Measurements from ENCODE around the gene CSMD2.

CSMD2 gene

GRCh38 chr1:33680281-33680840, 484.7 kb downstream of the CSMD2 start:
- no peaks in the 10 kb centered on the region for H3K36me3 Mint-ChIP-seq
- no peak overlapping the region for H3K4me3 Mint-ChIP-seq
- peaks cover 1% of the 10 kb centered on the region for H3K9me3 Mint-ChIP-seq
- ATAC-seq (ENCODE audit: low read depth), result no peak
- H3K4me1 Mint-ChIP-seq, result no peaks in the 10 kb centered on the region
- DNase-seq (ENCODE audit: low spot score in 2 of 2), result no peak
- peaks cover 10% of the 10 kb centered on the region for H3K27me3 Mint-ChIP-seq
- no peak overlapping the region for H3K27ac Mint-ChIP-seq

DNA sequence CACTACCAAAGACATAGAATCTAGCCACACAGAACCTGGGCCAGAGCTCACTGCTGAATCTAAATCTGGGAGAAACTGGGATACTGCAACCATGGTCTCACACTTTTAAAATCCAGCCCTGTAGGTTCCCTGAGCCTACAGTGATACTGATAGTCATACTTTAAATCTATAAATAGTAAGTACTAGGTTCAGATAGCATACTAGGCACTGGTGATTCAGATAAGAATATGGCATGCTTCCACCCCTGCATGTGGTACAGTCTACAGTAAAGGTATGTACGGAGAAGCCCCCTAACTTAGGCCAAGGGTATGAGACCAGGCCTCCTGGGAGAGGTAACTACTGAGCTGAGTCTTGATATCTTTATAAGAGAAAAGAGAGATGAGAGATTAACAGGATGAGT, 494.5 kb downstream of the CSMD2 start:
- H3K27me3 Mint-ChIP-seq, result peaks cover 21% of the 10 kb centered on the region
- H3K4me3 Mint-ChIP-seq, result no peak overlapping the region
- H3K27ac Mint-ChIP-seq, result no peak overlapping the region
- no peak for DNase-seq (ENCODE audit: low spot score in 2 of 2)
- H3K36me3 Mint-ChIP-seq, result peaks cover 2% of the 10 kb centered on the region
- H3K4me1 Mint-ChIP-seq, result no peaks in the 10 kb centered on the region
- no peak for ATAC-seq (ENCODE audit: low read depth)
- H3K9me3 Mint-ChIP-seq, result peaks cover 7% of the 10 kb centered on the region

- Mint-ChIP-seq H3K27ac (no peak overlapping the region), H3K9me3 (peaks cover 5% of the 10 kb centered on the region), H3K27me3 (peaks cover 23% of the 10 kb centered on the region), H3K4me3 (no peak overlapping the region), H3K36me3 (peaks cover 2% of the 10 kb centered on the region), H3K4me1 (no peaks in the 10 kb centered on the region)
- ATAC-seq (ENCODE audit: low read depth), result no peak
- no peak for DNase-seq (ENCODE audit: low spot score in 2 of 2)
Observed at GRCh38 chr1:33668695-33669094, 496.3 kb downstream of the CSMD2 start.

GRCh38 chr1:33667386-33668282, 497.4 kb downstream of the CSMD2 start:
- H3K27me3 Mint-ChIP-seq, result peaks cover 19% of the 10 kb centered on the region
- ATAC-seq (ENCODE audit: low read depth) (no peak), DNase-seq (ENCODE audit: low spot score in 2 of 2) (no peak)
- H3K27ac Mint-ChIP-seq, result no peak overlapping the region
- H3K4me3 Mint-ChIP-seq, result no peak overlapping the region
- H3K36me3 Mint-ChIP-seq, result no peaks in the 10 kb centered on the region
- H3K9me3 Mint-ChIP-seq, result no peaks in the 10 kb centered on the region
- no peaks in the 10 kb centered on the region for H3K4me1 Mint-ChIP-seq

GRCh38 chr1:33666616-33667015, 498.4 kb downstream of the CSMD2 start:
- no peak overlapping the region for H3K4me3 Mint-ChIP-seq
- no peaks in the 10 kb centered on the region for H3K4me1 Mint-ChIP-seq
- DNase-seq (ENCODE audit: low spot score in 2 of 2) (no peak), ATAC-seq (ENCODE audit: low read depth) (no peak)
- H3K36me3 Mint-ChIP-seq, result no peaks in the 10 kb centered on the region
- peaks cover 24% of the 10 kb centered on the region for H3K27me3 Mint-ChIP-seq
- no peak overlapping the region for H3K27ac Mint-ChIP-seq
- no peaks in the 10 kb centered on the region for H3K9me3 Mint-ChIP-seq

DNA sequence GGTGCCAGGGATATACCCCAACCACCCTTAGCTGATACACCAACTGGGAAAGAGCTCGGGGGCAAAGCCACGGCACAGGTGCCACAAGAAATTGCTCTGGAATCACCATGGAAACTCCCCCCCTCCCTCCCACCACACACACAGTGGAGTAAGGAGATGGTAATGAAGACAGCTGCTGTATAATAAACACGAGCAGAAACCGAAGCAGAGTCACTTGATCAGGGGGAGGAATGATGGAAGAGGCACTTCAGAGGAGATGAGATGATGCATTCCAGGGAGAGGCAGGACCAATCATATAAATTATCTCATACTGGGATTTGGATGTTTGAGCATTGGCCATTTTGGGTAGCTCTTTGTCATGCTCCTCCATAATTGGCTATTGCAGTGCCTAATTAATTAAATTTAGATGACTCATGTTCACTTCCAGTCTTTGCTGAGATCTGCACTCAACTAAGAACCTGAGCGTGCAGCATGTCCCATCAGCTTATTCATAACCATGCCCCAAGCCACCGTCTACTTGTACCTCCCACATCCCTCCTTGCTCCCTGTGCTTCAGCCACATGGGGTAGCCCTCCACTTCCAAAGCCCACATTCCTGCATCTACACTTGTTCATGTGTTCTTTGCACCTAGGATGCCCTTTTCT, 503.1 kb downstream of the CSMD2 start:
- Mint-ChIP-seq H3K4me1 (no peaks in the 10 kb centered on the region), H3K27ac (no peak overlapping the region), H3K9me3 (no peaks in the 10 kb centered on the region), H3K4me3 (no peak overlapping the region), H3K27me3 (peaks cover 17% of the 10 kb centered on the region), H3K36me3 (no peaks in the 10 kb centered on the region)
- ATAC-seq (ENCODE audit: low read depth) (no peak), DNase-seq (ENCODE audit: low spot score in 2 of 2) (no peak)

GRCh38 chr1:33660956-33661355, 504.1 kb downstream of the CSMD2 start:
- no peaks in the 10 kb centered on the region for H3K36me3 Mint-ChIP-seq

DNA sequence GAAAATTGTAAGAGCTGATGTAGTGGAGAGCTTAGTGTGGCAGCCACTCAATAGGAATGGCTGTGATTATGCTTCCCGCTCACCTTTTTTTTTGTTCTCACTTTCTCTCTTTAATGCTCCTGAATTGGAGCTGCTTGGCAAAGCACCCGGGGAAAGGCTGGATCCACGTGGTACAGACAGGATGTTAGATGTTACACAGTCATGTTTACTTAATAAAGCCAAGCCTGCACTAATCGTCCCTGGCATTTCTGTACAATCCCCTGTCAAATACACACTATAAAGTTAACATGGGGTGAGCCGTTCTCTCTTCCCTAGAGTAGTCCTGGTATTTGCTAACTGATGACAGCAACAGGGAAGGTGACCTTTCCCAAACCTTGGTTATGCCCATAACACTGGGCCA, 504.8 kb downstream of the CSMD2 start:
- H3K4me3 Mint-ChIP-seq, result no peak overlapping the region
- H3K27ac Mint-ChIP-seq, result no peak overlapping the region
- no peaks in the 10 kb centered on the region for H3K9me3 Mint-ChIP-seq
- no peaks in the 10 kb centered on the region for H3K4me1 Mint-ChIP-seq
- H3K27me3 Mint-ChIP-seq, result peaks cover 12% of the 10 kb centered on the region
- H3K36me3 Mint-ChIP-seq, result no peaks in the 10 kb centered on the region
- DNase-seq (ENCODE audit: low spot score in 2 of 2) (no peak), ATAC-seq (ENCODE audit: low read depth) (no peak)

More at GRCh38 chr1:33660956-33661355, 504.1 kb downstream of the CSMD2 start:
- Mint-ChIP-seq H3K4me1 (no peaks in the 10 kb centered on the region), H3K27ac (no peak overlapping the region), H3K27me3 (peaks cover 14% of the 10 kb centered on the region), H3K4me3 (no peak overlapping the region), H3K9me3 (no peaks in the 10 kb centered on the region)
- DNase-seq (ENCODE audit: low spot score in 2 of 2), result no peak
- ATAC-seq (ENCODE audit: low read depth), result no peak

DNA sequence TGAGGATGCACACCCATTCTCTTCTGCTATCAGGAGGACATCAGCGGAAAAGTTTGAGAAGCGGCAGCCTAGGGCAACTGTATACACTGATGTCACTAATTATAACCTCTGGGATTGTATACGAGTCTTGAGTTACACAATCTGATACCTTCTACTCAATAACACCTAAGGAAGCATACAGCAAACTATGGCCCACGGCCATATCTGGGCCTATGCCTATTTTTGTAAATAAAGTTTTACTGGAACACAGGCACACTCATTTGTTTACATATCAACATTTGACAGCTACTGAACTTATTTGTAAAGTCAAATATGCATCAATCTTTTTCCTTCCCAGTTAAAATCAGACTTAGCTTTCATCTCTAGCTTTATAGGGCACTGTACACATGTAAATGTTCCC, 505.4 kb downstream of the CSMD2 start:
- Mint-ChIP-seq H3K27me3 (peaks cover 12% of the 10 kb centered on the region), H3K4me3 (no peak overlapping the region), H3K36me3 (no peaks in the 10 kb centered on the region), H3K27ac (no peak overlapping the region), H3K4me1 (no peaks in the 10 kb centered on the region), H3K9me3 (no peaks in the 10 kb centered on the region)
- ATAC-seq (ENCODE audit: low read depth) (no peak), DNase-seq (ENCODE audit: low spot score in 2 of 2) (no peak)

GRCh38 chr1:33657833-33658232, 507.2 kb downstream of the CSMD2 start:
- H3K27ac Mint-ChIP-seq, result no peak overlapping the region
- no peaks in the 10 kb centered on the region for H3K36me3 Mint-ChIP-seq
- ATAC-seq (ENCODE audit: low read depth), result no peak
- no peak overlapping the region for H3K4me3 Mint-ChIP-seq
- no peaks in the 10 kb centered on the region for H3K4me1 Mint-ChIP-seq
- H3K9me3 Mint-ChIP-seq, result no peaks in the 10 kb centered on the region
- no peak for DNase-seq (ENCODE audit: low spot score in 2 of 2)
- H3K27me3 Mint-ChIP-seq, result peaks cover 13% of the 10 kb centered on the region

- Mint-ChIP-seq H3K36me3 (no peaks in the 10 kb centered on the region), H3K27ac (no peak overlapping the region), H3K4me3 (no peak overlapping the region), H3K27me3 (peaks cover 8% of the 10 kb centered on the region), H3K9me3 (no peaks in the 10 kb centered on the region), H3K4me1 (no peaks in the 10 kb centered on the region)
- ATAC-seq (ENCODE audit: low read depth) (no peak), DNase-seq (ENCODE audit: low spot score in 2 of 2) (no peak)
Observed at GRCh38 chr1:33656467-33657005, 508.5 kb downstream of the CSMD2 start.

DNA sequence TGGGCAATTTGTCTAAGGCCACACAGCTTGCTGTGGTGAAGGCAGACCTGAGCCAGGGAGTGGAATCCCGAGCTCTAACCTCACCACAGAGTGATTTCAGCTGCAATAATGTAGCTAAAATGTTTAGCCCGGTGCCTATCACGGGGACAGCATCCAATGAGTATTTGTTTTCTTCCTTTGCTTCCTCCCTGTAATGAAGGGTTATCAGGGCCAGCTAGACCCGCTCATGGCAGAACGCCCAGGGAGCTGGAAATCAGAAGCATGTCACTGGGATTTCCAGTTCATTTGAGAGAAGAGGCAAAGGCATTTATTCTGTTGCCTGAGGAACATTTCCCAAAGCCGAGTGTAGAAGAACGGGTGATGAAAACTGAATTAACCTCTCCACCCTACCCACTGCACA, 509.5 kb downstream of the CSMD2 start:
- no peaks in the 10 kb centered on the region for H3K36me3 Mint-ChIP-seq
- DNase-seq (ENCODE audit: low spot score in 2 of 2), result no peak
- no peak overlapping the region for H3K27ac Mint-ChIP-seq
- H3K4me3 Mint-ChIP-seq, result no peak overlapping the region
- H3K4me1 Mint-ChIP-seq, result no peaks in the 10 kb centered on the region
- H3K27me3 Mint-ChIP-seq, result peaks cover 8% of the 10 kb centered on the region
- H3K9me3 Mint-ChIP-seq, result no peaks in the 10 kb centered on the region
- ATAC-seq (ENCODE audit: low read depth), result no peak

DNA sequence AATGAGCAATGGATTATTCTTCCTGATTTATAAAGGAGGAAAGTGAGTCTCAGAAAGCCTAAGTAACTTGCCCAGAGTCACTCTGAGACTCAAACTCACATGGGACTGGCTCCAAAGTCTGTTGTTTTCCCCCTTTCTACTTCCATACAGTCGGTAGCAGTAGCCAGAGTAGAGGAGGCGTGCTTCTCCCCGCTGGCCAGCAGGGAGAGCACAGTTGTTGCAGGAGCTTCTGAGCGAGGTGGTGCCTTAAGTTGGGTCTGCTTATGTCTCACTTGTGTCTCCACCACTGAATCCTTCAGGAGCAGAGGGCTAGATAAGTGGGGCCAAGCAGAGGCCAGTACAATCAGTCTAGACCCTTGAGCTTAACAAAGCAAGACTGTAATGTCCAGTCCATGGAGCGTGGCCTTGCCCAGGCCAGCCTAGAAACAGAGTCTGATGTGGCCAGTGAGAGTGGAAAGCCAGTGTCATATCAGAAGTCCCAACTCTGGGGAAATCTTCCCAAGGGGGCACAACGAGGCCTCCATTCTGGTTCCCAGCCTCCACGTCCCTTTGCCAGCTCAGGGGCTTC, 510.7 kb downstream of the CSMD2 start:
- Mint-ChIP-seq H3K9me3 (no peaks in the 10 kb centered on the region), H3K4me1 (no peaks in the 10 kb centered on the region), H3K27me3 (peaks cover 10% of the 10 kb centered on the region), H3K36me3 (no peaks in the 10 kb centered on the region), H3K27ac (no peak overlapping the region), H3K4me3 (no peak overlapping the region)
- ATAC-seq (ENCODE audit: low read depth) (no peak), DNase-seq (ENCODE audit: low spot score in 2 of 2) (no peak)

DNA sequence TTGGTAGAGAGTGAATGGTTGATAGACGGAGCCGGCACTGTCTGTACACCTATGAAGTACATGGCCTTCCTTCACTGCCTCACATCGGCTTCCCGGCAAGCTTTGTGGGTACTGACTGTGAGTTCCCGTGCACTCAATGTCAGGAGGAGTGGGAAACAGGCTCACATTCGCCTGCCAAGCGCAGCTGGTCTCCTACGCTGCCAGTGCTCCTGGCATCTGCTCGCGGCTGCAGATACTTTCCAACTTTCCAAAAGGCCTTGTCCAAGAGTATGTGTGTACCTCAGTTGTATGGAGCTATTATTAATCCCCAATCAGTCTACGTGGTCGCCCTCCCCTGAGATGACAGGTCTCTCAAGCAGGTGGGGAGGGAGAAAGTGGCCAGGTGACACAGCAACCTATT, 511.8 kb downstream of the CSMD2 start:
- Mint-ChIP-seq H3K27me3 (peaks cover 8% of the 10 kb centered on the region), H3K36me3 (no peaks in the 10 kb centered on the region), H3K4me3 (no peak overlapping the region), H3K9me3 (no peaks in the 10 kb centered on the region), H3K4me1 (no peaks in the 10 kb centered on the region), H3K27ac (no peak overlapping the region)
- DNase-seq (ENCODE audit: low spot score in 2 of 2), result no peak
- ATAC-seq (ENCODE audit: low read depth), result no peak

Measured in memory B cell (primary cell).